A673 (cell line): ENCODE results near the gene GPR84. TPM values are rescaled to one million over a fixed set of nuclear protein-coding genes. Genes with fewer than 3 reads are reported as not detected.
"Not testable (repeated sequence)": the region's sequence is repeated elsewhere in the genome, so short reads cannot be mapped to it uniquely, and the experiment has no call there.

Experiments
- BruUV-seq: library from RNA; stranded (reverse); fragments of 400-500 nt; replicated peaks from 2 replicates; lab custom pipeline; 2021; lab: Mats Ljungman, UMichigan
- CTCF ChIA-PET: fragments of 300-600 bp; sonication (Branson Sonifier 250); formaldehyde crosslinking; loops from one replicate; lab custom pipeline; 2022; ENCODE audit warnings: antibody characterized with exemption; lab: Charles Lee
- POLR2A ChIA-PET: fragments of 300-600 bp; sonication (Branson Sonifier 250); formaldehyde crosslinking; loops from one replicate; lab custom pipeline; 2022; ENCODE audit warnings: antibody characterized with exemption; ENCODE audit not compliant: low non-redundant PET; lab: Charles Lee
- DNase-seq: peaks from one replicate; pipeline ENCODE4 v3.0.0-alpha.2; 2015; ENCODE audit warnings: low spot score
- H3K27ac ChIP-seq: fragments of 200-600 bp; sonication (generic); 2 replicates; pipeline ENCODE4 v1.5.1; 2016; ENCODE audit warnings: mixed run types, low read depth, mild to moderate bottlenecking, mixed read lengths, antibody characterized with exemption, low read length; ENCODE audit not compliant: poor library complexity, severe bottlenecking
- H3K27me3 ChIP-seq: fragments of 200-600 bp; sonication (generic); replicated peaks from 2 replicates; pipeline ENCODE4 v1.6.1; 2017; ENCODE audit warnings: mixed run types, low read depth, mild to moderate bottlenecking, mixed read lengths, antibody characterized with exemption, low read length; ENCODE audit not compliant: insufficient read depth, poor library complexity
- H3K36me3 ChIP-seq: fragments of 200-600 bp; sonication (generic); 2 replicates; pipeline ENCODE4 v1.6.1; 2016; ENCODE audit warnings: mixed run types, mild to moderate bottlenecking, mixed read lengths, antibody characterized with exemption, low read length; ENCODE audit not compliant: insufficient read depth, poor library complexity, severe bottlenecking
- H3K4me1 ChIP-seq: fragments of 200-600 bp; sonication (generic); 2 replicates; pipeline ENCODE4 v1.6.1; 2017; ENCODE audit warnings: mixed run types, mild to moderate bottlenecking, mixed read lengths, antibody characterized with exemption, low read length; ENCODE audit not compliant: insufficient read depth, poor library complexity, severe bottlenecking
- H3K4me3 ChIP-seq: fragments of 200-600 bp; sonication (generic); 2 replicates; pipeline ENCODE4 v1.5.1; 2016; ENCODE audit warnings: low read depth, mixed run types, mild to moderate bottlenecking, mixed read lengths, low read length; ENCODE audit not compliant: poor library complexity, severe bottlenecking
- H3K9me3 ChIP-seq: fragments of 200-600 bp; sonication (generic); 2 replicates; pipeline ENCODE4 v1.6.1; 2016; ENCODE audit warnings: mixed run types, low read depth, mild to moderate bottlenecking, mixed read lengths, antibody characterized with exemption, low read length; ENCODE audit not compliant: poor library complexity, severe bottlenecking
- EZH2 ChIP-seq: fragments of 200-600 bp; sonication (generic); IDR thresholded peaks from 2 replicates; pipeline ENCODE4 v1.6.1; 2017; ENCODE audit warnings: borderline replicate concordance, low read depth, mild to moderate bottlenecking, mixed read lengths, antibody characterized with exemption, low read length; ENCODE audit not compliant: poor library complexity, severe bottlenecking
- intact Hi-C: fragments of 100-400 bp; cut with micrococcal nuclease; formaldehyde crosslinking; loops from one replicate; pipeline ENCODE4 v1.10.0; 2022; ENCODE audit not compliant: unreplicated experiment
- total RNA-seq: library from RNA; stranded (reverse); gene quantifications from 2 replicates; pipeline ENCODE4 v1.2.3, GENCODE V29; 2021
- TF ChIP-seq, protein P1 (sequence below): fragments of 300-800, 200-600 bp; sonication (generic); conservative IDR thresholded peaks from 2 replicates; pipeline ENCODE4 v1.5.1; 2017; ENCODE audit warnings: low read depth, mild to moderate bottlenecking, antibody characterized with exemption, low read length, moderate library complexity, mixed read lengths

GPR84 gene
- total RNA-seq, 1 experiment from 2014 or later, result not detected

DNA sequence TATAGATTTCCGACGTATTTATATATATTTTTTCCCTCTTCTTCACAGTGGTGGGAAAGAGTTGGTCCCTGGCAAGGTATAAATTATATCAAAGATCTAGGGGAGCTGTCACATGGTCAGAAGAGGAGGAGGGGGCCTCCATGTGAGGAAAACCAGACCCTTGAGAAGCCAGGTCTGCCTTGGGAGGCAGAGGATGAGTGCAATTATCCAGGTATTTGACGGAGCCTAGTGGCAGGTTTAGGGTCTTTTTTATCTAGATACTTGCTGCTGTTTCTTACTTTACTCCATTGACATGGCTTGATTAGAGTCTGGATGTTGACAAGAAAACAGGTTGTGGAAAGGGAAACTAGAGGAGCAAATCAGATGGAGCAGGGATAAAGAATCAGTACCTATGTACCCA, 33.8 kb downstream of the GPR84 start:
- no peak for TF ChIP-seq EZH2
- TF ChIP-seq, protein P1, sequence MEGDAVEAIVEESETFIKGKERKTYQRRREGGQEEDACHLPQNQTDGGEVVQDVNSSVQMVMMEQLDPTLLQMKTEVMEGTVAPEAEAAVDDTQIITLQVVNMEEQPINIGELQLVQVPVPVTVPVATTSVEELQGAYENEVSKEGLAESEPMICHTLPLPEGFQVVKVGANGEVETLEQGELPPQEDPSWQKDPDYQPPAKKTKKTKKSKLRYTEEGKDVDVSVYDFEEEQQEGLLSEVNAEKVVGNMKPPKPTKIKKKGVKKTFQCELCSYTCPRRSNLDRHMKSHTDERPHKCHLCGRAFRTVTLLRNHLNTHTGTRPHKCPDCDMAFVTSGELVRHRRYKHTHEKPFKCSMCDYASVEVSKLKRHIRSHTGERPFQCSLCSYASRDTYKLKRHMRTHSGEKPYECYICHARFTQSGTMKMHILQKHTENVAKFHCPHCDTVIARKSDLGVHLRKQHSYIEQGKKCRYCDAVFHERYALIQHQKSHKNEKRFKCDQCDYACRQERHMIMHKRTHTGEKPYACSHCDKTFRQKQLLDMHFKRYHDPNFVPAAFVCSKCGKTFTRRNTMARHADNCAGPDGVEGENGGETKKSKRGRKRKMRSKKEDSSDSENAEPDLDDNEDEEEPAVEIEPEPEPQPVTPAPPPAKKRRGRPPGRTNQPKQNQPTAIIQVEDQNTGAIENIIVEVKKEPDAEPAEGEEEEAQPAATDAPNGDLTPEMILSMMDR, result no peak
- no TSS peak for BruUV-seq
- Histone ChIP-seq H3K4me3 (no peak overlapping the region), H3K9me3 (no peaks in the 10 kb centered on the region), H3K36me3 (peaks cover 6% of the 10 kb centered on the region), H3K27me3 (no peaks in the 10 kb centered on the region), H3K4me1 (peaks cover 6% of the 10 kb centered on the region), H3K27ac (no peak overlapping the region)
- CTCF ChIA-PET, result no interaction called here
- POLR2A ChIA-PET, result no interaction called here
- no peak for DNase-seq
- intact Hi-C loops, result no loop called here

DNA sequence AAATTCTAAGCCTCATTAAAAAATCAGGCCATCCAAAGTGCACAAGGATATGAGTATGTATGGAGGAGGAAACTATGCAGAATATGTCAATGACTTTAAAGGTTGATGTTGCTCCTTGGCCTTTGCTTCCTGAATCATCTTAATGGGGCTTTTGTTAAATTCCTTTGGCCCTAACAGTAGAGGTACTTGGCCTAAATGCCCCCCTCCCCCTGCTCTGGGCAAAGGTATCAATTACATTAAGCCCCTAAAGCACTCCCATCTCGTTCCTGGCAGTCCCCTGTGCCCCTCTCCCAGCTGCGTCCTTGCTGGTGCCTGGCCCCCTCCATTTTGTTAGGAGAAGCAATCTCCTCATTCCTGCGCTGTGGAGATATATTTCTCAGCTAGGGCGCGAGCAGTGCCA, 34.5 kb downstream of the GPR84 start:
- no peaks in the 10 kb centered on the region for H3K27me3 ChIP-seq
- H3K4me1 ChIP-seq, result peaks cover 6% of the 10 kb centered on the region
- ChIA-PET POLR2A (no interaction called here), CTCF (no interaction called here)
- peak overlapping the region; percentile 29 for H3K27ac ChIP-seq
- H3K36me3 ChIP-seq, result peaks cover 6% of the 10 kb centered on the region
- TF ChIP-seq, protein P1, result no peak
- TF ChIP-seq EZH2, result no peak
- H3K9me3 ChIP-seq, result no peaks in the 10 kb centered on the region
- no peak for DNase-seq
- intact Hi-C loops, result no loop called here
- BruUV-seq, result no TSS peak
- H3K4me3 ChIP-seq, result no peak overlapping the region

DNA sequence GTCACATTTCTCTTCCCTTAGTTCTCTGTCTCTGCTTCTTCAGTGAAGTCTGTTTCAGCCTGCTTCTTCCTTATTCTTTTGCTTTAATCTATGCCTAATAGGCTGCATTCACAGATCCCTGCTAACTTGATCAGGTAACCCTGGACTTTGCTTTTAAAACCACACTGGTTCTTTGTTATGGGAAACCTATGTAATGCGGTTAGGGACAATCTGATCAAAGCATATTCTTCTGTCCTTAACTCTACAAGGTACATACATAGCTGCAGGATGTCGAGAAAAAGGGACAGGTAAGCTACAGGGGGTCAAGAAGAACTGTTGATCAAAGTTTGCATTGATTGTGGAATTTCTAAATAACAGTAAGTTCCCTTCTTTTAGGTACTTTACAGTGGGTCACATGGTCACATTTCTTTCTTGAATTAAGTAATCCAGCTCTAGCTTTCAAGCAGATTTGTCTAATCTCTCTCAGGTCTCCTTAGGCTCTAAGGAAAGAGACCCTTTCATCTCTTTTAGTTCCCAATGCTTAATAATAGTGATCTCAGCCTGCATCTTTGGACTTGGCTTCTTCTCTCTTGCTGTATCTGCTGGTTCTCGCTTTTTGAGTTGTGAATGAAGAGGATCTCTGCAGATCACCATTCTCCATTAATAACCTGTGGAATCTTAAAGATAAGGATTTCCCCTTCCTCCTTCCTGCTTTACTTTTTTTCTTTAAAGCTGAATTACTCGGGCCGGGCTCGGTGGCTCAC, 35.5 kb downstream of the GPR84 start:
- intact Hi-C loops, result no loop called here

DNA sequence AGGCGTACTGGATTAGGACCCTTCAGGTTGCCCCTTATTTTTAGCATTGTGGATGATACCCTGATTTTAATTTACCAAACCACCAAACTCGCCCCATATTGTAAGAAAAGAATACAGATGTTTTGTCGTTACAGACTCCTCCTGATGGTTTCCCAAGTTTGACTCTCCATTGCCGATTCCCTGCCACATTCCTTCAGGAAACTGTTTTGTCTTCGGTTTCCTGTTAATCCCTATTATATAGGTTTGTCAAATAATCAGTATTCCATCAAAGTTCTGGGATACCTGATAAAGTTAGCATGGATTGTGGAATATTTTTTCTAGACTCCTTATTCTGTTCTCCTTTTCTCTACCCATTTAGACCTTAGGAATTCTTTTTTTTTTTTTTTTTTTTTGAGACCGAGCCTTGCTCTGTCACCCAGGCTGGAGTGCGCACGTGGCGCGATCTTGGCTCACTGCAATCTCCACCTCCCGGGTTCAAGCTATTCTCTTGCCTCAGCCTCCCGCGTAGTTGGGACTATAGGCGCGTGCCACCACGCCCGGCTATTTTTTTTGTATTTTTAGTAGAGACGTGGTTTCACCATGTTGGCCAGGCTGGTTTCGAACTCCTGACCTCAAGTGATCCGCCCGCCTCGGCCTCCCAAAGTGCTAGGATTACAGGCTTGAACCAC, 38.7 kb downstream of the GPR84 start:
- peak; percentile 36 for DNase-seq
- not testable (repeated sequence) for H3K4me1 ChIP-seq, H3K9me3 ChIP-seq, H3K36me3 ChIP-seq, H3K27me3 ChIP-seq
- POLR2A ChIA-PET, result interaction anchor here (0.6 to 0.7 kb wide), 7 partner anchors 13 to 359 kb away, joined by 4 to 7 read pairs (median 5); partner anchors contain the start of genes CBX5 and HNRNPA1
- BruUV-seq, result TSS peak; percentile 88
- Histone ChIP-seq H3K4me3 (peak overlapping the region; percentile 79), H3K27ac (peak overlapping the region; percentile 83)
- intact Hi-C loops, result loop anchor here (2.0 kb wide), 1 partner anchor 67 kb away; no protein-coding TSS in a partner anchor
- CTCF ChIA-PET, result interaction anchor here (0.5 to 1.5 kb wide), 29 partner anchors 10 to 884 kb away, joined by 3 to 14 read pairs (median 5); partner anchors contain the start of gene HNRNPA1

More for the DNA sequence above, 35.5 kb downstream of the GPR84 start:
- ChIA-PET CTCF (interaction anchor here (1.0 kb wide), 1 partner anchor 35 kb away, joined by 3 read pairs; no protein-coding TSS in a partner anchor), POLR2A (no interaction called here)
- TF ChIP-seq EZH2, result no peak
- TF ChIP-seq, protein P1, result no peak
- H3K27me3 ChIP-seq, result no peaks in the 10 kb centered on the region
- no peaks in the 10 kb centered on the region for H3K9me3 ChIP-seq
- no peak overlapping the region for H3K27ac ChIP-seq
- H3K4me1 ChIP-seq, result peaks cover 6% of the 10 kb centered on the region
- no peak for DNase-seq
- BruUV-seq, result no TSS peak
- H3K36me3 ChIP-seq, result peaks cover 6% of the 10 kb centered on the region
- H3K4me3 ChIP-seq, result no peak overlapping the region
